Adrenal gland (tissue), 12 donors: Measurements from ENCODE around the gene TRPV3. TPM values are rescaled to one million over a fixed set of nuclear protein-coding genes. Genes with fewer than 3 reads are reported as not detected.
"Not testable (repeated sequence)": the region's sequence is repeated elsewhere in the genome, so short reads cannot be mapped to it uniquely, and the experiment has no call there.

Experiments
- DNase-seq, 7 donors: peaks; one replicate each; pipeline ENCODE4 v3.0.0-alpha.2; 2019 to 2020
- H3K27ac ChIP-seq, 5 donors: fragments of 200-600 bp; sonication (generic) in 4 of 5; 1 replicate in 3 of 5; 2 replicates in 2 of 5; pipeline versions ENCODE4 v1.5.1 to v1.8.0; 2016 to 2020; ENCODE audit warnings: mild to moderate bottlenecking in 1 of 5
- H3K27me3 ChIP-seq: fragments of 200-600 bp; 2 replicates; pipeline ENCODE4 v1.8.0; 2021
- H3K36me3 ChIP-seq, 2 donors: fragments of 200-600 bp; replicated peaks in 1 of 2; 1 replicate in 1 of 2; 2 replicates in 1 of 2; pipeline versions ENCODE4 v1.5.1 to v1.8.0; 2018 to 2022
- H3K4me1 ChIP-seq, 2 donors: fragments of 200-600 bp; replicated peaks in 1 of 2; 1 replicate in 1 of 2; 2 replicates in 1 of 2; pipeline versions ENCODE4 v1.5.1 to v1.8.0; 2018 to 2021
- H3K4me3 ChIP-seq, 4 donors: fragments of 200-600 bp; sonication (generic) in 3 of 4; one replicate each; pipeline ENCODE4 v1.5.1; 2016 to 2018
- H3K9me3 ChIP-seq, 3 donors: fragments of 200-600 bp; sonication (generic) in 1 of 3; replicated peaks in 1 of 3; 1 replicate in 2 of 3; 2 replicates in 1 of 3; pipeline versions ENCODE4 v1.5.1 to v1.8.0; 2016 to 2021
- POLR2A ChIP-seq, 2 donors: fragments of 450-650 bp; IDR thresholded peaks; one replicate each; pipeline ENCODE4 v1.6.1; 2017; ENCODE audit warnings: antibody characterized with exemption in 2 of 2, mild to moderate bottlenecking in 2 of 2, moderate library complexity in 1 of 2
- WGBS, 4 donors: extraction: QIAGEN DNeasy Blood & Tissue Kit in 2 of 4; methylation state at CpG; one replicate each; pipeline versions ENCODE4 v1.1.5 to v1.1.7; 2013 to 2017; 5-methylcytosine and 5-hydroxymethylcytosine counted together
- intact Hi-C, 2 donors: fragments of 100-400 bp; cut with DNase I; formaldehyde crosslinking; loops; one replicate each; pipeline versions ENCODE4 v1.14.1 to v1.15.0; 2022 to 2023
- polyA plus RNA-seq, 3 donors: library from polyadenylated mRNA; stranded (reverse); fragments of 200-250 nt in 2 of 3; fragments of 350-450 nt in 1 of 3; fragmentation: Illumina TruSeq in 1 of 3; extraction: RNeasy Lipid Tissue Mini Kit (QIAGEN cat#74804) in 1 of 3; gene quantifications; one replicate each; pipeline ENCODE4 v1.2.3, GENCODE V29; 2013 to 2014
- total RNA-seq, 9 donors: library from RNA; depleted of rRNA in 4 of 9; stranded (reverse); fragments of >200 nt in 4 of 9; fragments of 120-200 nt in 1 of 9; fragmentation: NEBNext Ultra II Directional in 1 of 9; extraction: Animal tissue kit (Norgen Biotek cat#: 25700) in 1 of 9; gene quantifications; one replicate each; pipeline versions ENCODE4 v1.1.0 to v1.2.4, GENCODE V29; 2013 to 2023
- TF ChIP-seq, protein P1 (sequence below), 6 experiments: fragments of 450-650 bp in 4 of 6; fragments of 200-600 bp in 2 of 6; sonication (generic) in 1 of 6; IDR thresholded peaks; 1 replicate in 5 of 6; 2 replicates in 1 of 6; pipeline versions ENCODE4 v1.5.1 to v1.8.0; 2016 to 2021; ENCODE audit warnings: antibody characterized with exemption in 6 of 6, mild to moderate bottlenecking in 2 of 6, moderate library complexity in 1 of 6
- donor health status: healthy with polysubstance abuse.
- donor health status: Bipolar disorder and iron deficiency.
- donor health status: DM: yes; HTN: yes; CAD: no.
- donor health status: DM: no; HTN: no; CAD: no.
- donor health status: DM: no; HTN: no; CAD: no.
- donor health status: DM: yes; HTN: yes; CAD: no.

TRPV3 gene
- total and polyA plus RNA-seq, 12 donors: 0.14 to 1.4 (median 0.41) TPM

DNA sequence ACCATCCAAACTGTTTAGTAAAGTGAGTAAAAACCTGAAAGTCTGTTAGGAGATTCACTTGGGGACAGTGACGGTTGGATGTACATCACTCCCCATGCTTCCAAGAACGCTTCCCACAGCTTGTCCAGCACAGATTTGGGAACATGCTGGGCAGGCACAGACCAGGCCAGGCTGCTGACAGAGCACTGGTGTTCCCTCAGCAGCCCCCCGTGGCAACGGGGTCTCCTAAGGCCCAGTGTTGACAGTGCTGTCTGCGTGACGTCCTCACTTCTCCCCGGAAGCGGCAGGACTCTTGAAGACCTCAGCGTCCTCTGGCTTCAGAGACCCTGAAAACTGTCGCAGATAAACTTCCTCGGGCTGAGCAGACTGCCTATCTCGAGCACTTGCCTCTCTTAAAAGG is 8.9 kb upstream of the TRPV3 start:
- Histone ChIP-seq H3K4me3 (no peak overlapping the region), H3K27me3 (no peaks in the 10 kb centered on the region), H3K9me3 (no peaks in the 10 kb centered on the region), H3K27ac (no peak overlapping the region), H3K36me3 (no peaks in the 10 kb centered on the region), H3K4me1 (no peaks in the 10 kb centered on the region)
- TF ChIP-seq POLR2A (IDR thresholded peaks at IDR 0.05): no peak
- TF ChIP-seq, protein P1, sequence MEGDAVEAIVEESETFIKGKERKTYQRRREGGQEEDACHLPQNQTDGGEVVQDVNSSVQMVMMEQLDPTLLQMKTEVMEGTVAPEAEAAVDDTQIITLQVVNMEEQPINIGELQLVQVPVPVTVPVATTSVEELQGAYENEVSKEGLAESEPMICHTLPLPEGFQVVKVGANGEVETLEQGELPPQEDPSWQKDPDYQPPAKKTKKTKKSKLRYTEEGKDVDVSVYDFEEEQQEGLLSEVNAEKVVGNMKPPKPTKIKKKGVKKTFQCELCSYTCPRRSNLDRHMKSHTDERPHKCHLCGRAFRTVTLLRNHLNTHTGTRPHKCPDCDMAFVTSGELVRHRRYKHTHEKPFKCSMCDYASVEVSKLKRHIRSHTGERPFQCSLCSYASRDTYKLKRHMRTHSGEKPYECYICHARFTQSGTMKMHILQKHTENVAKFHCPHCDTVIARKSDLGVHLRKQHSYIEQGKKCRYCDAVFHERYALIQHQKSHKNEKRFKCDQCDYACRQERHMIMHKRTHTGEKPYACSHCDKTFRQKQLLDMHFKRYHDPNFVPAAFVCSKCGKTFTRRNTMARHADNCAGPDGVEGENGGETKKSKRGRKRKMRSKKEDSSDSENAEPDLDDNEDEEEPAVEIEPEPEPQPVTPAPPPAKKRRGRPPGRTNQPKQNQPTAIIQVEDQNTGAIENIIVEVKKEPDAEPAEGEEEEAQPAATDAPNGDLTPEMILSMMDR (IDR thresholded peaks at IDR 0.05): no peak
- intact Hi-C loops: no loop called here
- 92 to 97% (median 93%) methylated on average over 12 of the region's 12 CpGs for WGBS, 4 donors
- DNase-seq: no peak

DNA sequence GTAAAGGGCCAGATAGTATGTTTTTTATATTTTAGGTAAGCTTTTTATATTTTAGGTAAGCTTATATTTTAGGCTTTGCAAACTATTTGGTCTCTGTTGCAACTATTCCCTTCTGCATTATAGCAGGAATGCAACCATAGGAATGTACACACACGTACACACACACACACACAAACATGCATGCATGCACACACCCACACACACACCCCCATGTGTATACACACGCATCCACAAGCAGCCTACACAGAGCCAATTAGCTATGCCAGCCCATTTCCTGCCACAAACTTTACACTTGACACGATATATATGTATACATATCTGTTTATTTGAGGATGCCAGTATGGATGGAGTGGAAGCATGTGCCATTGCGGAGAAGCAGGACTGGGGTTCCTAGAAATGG is 7.5 kb upstream of the TRPV3 start:
- DNase-seq: no peak

DNA sequence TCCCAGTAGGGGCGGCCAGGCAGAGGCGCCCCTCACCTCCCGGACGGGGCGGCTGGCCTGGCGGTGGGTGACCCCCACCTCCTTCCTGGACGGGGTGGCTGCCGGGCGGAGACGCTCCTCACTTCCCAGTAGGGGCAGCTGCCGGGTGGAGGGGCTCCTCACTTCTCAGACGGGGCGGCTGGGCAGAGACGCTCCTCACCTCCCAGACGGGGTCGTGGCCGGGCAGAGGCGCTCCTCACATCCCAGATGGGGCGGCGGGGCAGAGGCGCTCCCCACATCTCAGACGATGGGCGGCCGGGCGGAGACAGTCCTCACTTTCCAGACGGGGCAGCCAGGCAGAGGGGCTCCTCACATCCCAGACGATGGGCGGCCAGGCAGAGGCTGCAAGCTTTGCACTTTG is 6.6 kb upstream of the TRPV3 start:
- H3K27ac ChIP-seq, H3K36me3 ChIP-seq, DNase-seq, intact Hi-C loops, H3K4me1 ChIP-seq, H3K27me3 ChIP-seq, H3K4me3 ChIP-seq, H3K9me3 ChIP-seq: not testable (repeated sequence)
- 96 to 99% methylated on average over 24 of the region's 28 CpGs; no CpG with 5 or more reads in 2 of the 4 donors for WGBS, 4 donors

More for the DNA sequence above, 7.5 kb upstream of the TRPV3 start:
- WGBS, 4 donors: 88 to 95% (median 93%) methylated on average over 4 of the region's 4 CpGs
- Histone ChIP-seq H3K4me3 (no peak overlapping the region), H3K36me3 (no peaks in the 10 kb centered on the region), H3K27ac (no peak overlapping the region), H3K9me3 (no peaks in the 10 kb centered on the region), H3K4me1 (no peaks in the 10 kb centered on the region), H3K27me3 (no peaks in the 10 kb centered on the region)
- TF ChIP-seq, protein P1 (IDR thresholded peaks at IDR 0.05): no peak
- no peak for TF ChIP-seq POLR2A (IDR thresholded peaks at IDR 0.05)
- intact Hi-C loops: no loop called here

DNA sequence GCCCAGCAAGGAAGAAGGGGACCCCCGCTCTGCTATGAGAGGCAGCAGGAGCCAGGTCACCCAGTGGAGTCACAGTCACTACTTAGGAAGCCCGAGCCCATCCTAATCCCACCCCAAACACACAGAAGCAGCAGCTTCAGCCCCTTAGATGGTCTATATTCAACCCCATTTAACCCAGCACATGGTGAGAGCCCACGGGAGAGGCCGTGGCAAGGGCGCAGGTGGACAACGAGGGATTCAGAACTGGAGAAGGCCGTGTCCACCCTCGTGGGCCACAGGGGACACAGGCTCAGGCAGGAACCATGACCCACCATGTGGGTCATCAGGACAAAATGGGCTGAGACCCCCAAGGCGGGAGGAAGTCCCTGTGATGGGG is 1.6 kb upstream of the TRPV3 start:
- no peak for TF ChIP-seq POLR2A (IDR thresholded peaks at IDR 0.05)
- TF ChIP-seq, protein P1 (IDR thresholded peaks at IDR 0.05): no peak
- H3K4me1 ChIP-seq: no peaks in the 10 kb centered on the region
- no peaks in the 10 kb centered on the region for H3K27me3 ChIP-seq
- no peak overlapping the region for H3K4me3 ChIP-seq
- no peak overlapping the region for H3K27ac ChIP-seq
- no peaks in the 10 kb centered on the region for H3K9me3 ChIP-seq
- intact Hi-C loops: no loop called here
- H3K36me3 ChIP-seq: no peaks in the 10 kb centered on the region
- DNase-seq: no peak
- 68 to 86% (median 82%) methylated on average over 4 to 9 of the region's 9 CpGs for whole genome bisulfite sequencing, 4 donors

DNA sequence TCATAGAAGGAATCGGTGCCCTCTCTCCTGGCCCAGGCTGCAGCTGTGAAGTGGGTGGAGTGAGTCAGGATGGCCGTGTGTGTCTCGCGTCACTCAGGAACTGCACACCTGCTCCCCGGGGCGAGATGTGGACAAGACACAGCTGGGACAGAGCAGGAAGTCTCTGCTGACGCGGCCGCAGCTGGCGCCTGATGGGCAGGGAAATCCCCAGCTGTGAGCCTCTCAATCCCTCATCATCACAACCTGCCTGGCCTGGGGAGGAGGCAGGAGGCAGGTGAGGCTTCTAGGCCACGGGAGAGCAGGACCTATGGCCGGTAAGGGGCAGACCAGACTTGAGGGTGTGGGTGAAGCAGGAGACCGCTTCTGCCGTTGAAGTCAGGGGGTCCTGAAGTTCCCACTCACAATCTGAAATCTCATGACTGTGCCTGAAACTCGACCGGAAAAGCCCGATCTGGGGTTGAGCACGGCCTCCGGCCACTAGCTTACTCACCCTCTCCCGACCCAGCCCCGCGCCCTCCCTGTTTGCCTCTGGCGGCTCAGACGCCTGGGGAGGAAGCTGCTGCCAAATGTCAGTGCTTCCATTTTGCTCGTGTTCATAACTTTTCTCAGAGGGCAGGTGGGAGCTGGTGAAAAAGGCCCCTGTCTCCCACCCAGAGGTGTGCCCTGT is 1.1 kb upstream of the TRPV3 start:
- Histone ChIP-seq H3K4me1 (no peaks in the 10 kb centered on the region), H3K4me3 (no peak overlapping the region), H3K27ac (no peak overlapping the region), H3K9me3 (no peaks in the 10 kb centered on the region), H3K27me3 (no peaks in the 10 kb centered on the region), H3K36me3 (no peaks in the 10 kb centered on the region)
- intact Hi-C loops: no loop called here
- TF ChIP-seq, protein P1 (IDR thresholded peaks at IDR 0.05): no peak
- no peak for TF ChIP-seq POLR2A (IDR thresholded peaks at IDR 0.05)
- WGBS, 4 donors: 49 to 69% (median 60%) methylated on average over 5 to 25 of the region's 25 CpGs
- DNase-seq: no peak
